ENCODE data around the gene SPOCK1.

- TF ChIP-seq CTCF (IDR thresholded peaks at IDR 0.05; ENCODE audit: borderline replicate concordance, extremely low read depth, low read length, poor library complexity, severe bottlenecking), result no peak
- no peak for TF ChIP-seq EZH2 (IDR thresholded peaks at IDR 0.05; ENCODE audit: borderline replicate concordance, low read depth, low read length, severe bottlenecking)
Measured at GRCh38 chr5:137356127-137356526, 143.0 kb downstream of the SPOCK1 start.
